HepG2 (cell line): ENCODE measurements around the gene MYO10. TPM values are rescaled to one million over a fixed set of nuclear protein-coding genes. Genes with fewer than 3 reads are reported as not detected.

Experiments used
- ARHGAP35 ChIP-seq: sonication (generic); formaldehyde crosslinking; IDR thresholded peaks from 2 replicates; pipeline ENCODE4 v1.9.0; 2022; ENCODE audit warnings: mild to moderate bottlenecking, inconsistent platforms, moderate library complexity, missing genetic modification reagents, borderline replicate concordance
- DR1 ChIP-seq: sonication (generic); formaldehyde crosslinking; IDR thresholded peaks from 2 replicates; pipeline ENCODE4 v1.8.0; 2021; ENCODE audit warnings: mild to moderate bottlenecking, missing genetic modification reagents, inconsistent platforms
- ERF ChIP-seq: IDR thresholded peaks from 2 replicates; pipeline ENCODE4 v1.6.1; 2018; ENCODE audit warnings: missing biosample characterization, missing genetic modification reagents
- IKZF5 ChIP-seq: IDR thresholded peaks from 2 replicates; pipeline ENCODE4 v1.6.1; 2018; ENCODE audit warnings: missing genetic modification reagents, mild to moderate bottlenecking, missing compliant biosample characterization
- ISX ChIP-seq: sonication (generic); formaldehyde crosslinking; conservative IDR thresholded peaks from 2 replicates; pipeline ENCODE4 v1.5.0; 2020; ENCODE audit warnings: missing genetic modification reagents
- MED13 ChIP-seq: sonication (generic); formaldehyde crosslinking; IDR thresholded peaks from 2 replicates; pipeline ENCODE4 v1.5.0; 2020; ENCODE audit warnings: missing genetic modification reagents
- MXD1 ChIP-seq: sonication (generic); formaldehyde crosslinking; IDR thresholded peaks from 2 replicates; pipeline ENCODE4 v1.4.0; 2020; ENCODE audit warnings: mild to moderate bottlenecking, missing genetic modification reagents
- NCOA2 ChIP-seq: sonication (generic); formaldehyde crosslinking; IDR thresholded peaks from 2 replicates; pipeline ENCODE4 v1.8.0; 2022; ENCODE audit warnings: inconsistent platforms
- PRPF4 ChIP-seq: fragments of 200-400 bp; formaldehyde crosslinking; IDR thresholded peaks from 2 replicates; pipeline ENCODE4 v1.6.1; 2016; ENCODE audit warnings: low read length, low read depth; ENCODE audit not compliant: poor library complexity, severe bottlenecking
- RFXANK ChIP-seq: IDR thresholded peaks from 2 replicates; pipeline ENCODE4 v1.6.1; 2016
- RNF2 ChIP-seq: fragments of 450-650 bp; conservative IDR thresholded peaks from 2 replicates; pipeline ENCODE4 v1.6.1; 2016; ENCODE audit warnings: low read depth
- SIX1 ChIP-seq: sonication (generic); formaldehyde crosslinking; IDR thresholded peaks from 2 replicates; pipeline ENCODE4 v1.4.0; 2020; ENCODE audit warnings: missing genetic modification reagents, borderline replicate concordance
- ZBTB42 ChIP-seq: sonication (generic); formaldehyde crosslinking; IDR thresholded peaks from 2 replicates; pipeline ENCODE4 v1.5.0; 2020; ENCODE audit warnings: mild to moderate bottlenecking, missing genetic modification reagents
- ZFP36 ChIP-seq: fragments of 150-350 bp; IDR thresholded peaks from 2 replicates; pipeline ENCODE4 v1.6.1; 2018; ENCODE audit warnings: borderline replicate concordance, low read length, low read depth; ENCODE audit not compliant: partially characterized antibody
- ZFYVE20 ChIP-seq: sonication (generic); formaldehyde crosslinking; IDR thresholded peaks from 2 replicates; pipeline ENCODE4 v1.8.0; 2023; ENCODE audit warnings: low read depth, mild to moderate bottlenecking, moderate library complexity, missing genetic modification reagents, borderline replicate concordance
- ZHX2 ChIP-seq, 2 experiments: sonication (generic) in 1 of 2; formaldehyde crosslinking in 1 of 2; IDR thresholded peaks; 2 replicates each; pipeline versions ENCODE4 v1.6.1 to v1.9.0; 2014 to 2022; ENCODE audit warnings: antibody characterized with exemption in 1 of 2, borderline replicate concordance in 1 of 2, inconsistent platforms in 1 of 2, low read depth in 1 of 2, missing genetic modification reagents in 1 of 2
- ZNF235 ChIP-seq: sonication (generic); formaldehyde crosslinking; IDR thresholded peaks from 2 replicates; pipeline ENCODE4 v1.8.1; 2023; ENCODE audit warnings: mild to moderate bottlenecking, missing genetic modification reagents, borderline replicate concordance
- ZNF616 ChIP-seq: sonication (generic); formaldehyde crosslinking; IDR thresholded peaks from 2 replicates; pipeline ENCODE4 v1.5.0; 2020; ENCODE audit warnings: low read depth, mild to moderate bottlenecking, missing genetic modification reagents
- ZNF629 ChIP-seq: sonication (generic); formaldehyde crosslinking; conservative IDR thresholded peaks from 2 replicates; pipeline ENCODE4 v1.5.0; 2020; ENCODE audit warnings: missing genetic modification reagents
- ZNF800 ChIP-seq: sonication (generic); formaldehyde crosslinking; IDR thresholded peaks from 2 replicates; pipeline ENCODE4 v1.4.0; 2020; ENCODE audit warnings: missing genetic modification reagents
- polyA plus RNA-seq, 8 experiments: library from polyadenylated mRNA; depleted of rRNA in 3 of 8; stranded (reverse) in 7 of 8; unstranded in 1 of 8; fragments of >200 nt; fragmentation: Illumina TruSeq in 4 of 8; extraction: Trizol in 4 of 8; gene quantifications; 2 replicates each; pipeline versions ENCODE4 v1.2.1 to v1.2.3, GENCODE V29; 2011 to 2016; ENCODE audit warnings: low read depth in 4 of 8, missing spikeins in 1 of 8, mixed read lengths in 1 of 8; ENCODE audit not compliant: insufficient read depth in 1 of 8
- total RNA-seq, 5 experiments: library from RNA; depleted of rRNA; stranded (reverse); fragments of >200 nt; fragmentation: Illumina TruSeq; extraction: Trizol; gene quantifications; 2 replicates each; pipeline ENCODE4 v1.2.3, GENCODE V29; 2016; ENCODE audit warnings: low read depth in 1 of 5

Gene MYO10
- total and polyA plus RNA-seq, 2 of the 13 experiments (the other 11 are each of a cell fraction or from before 2014, with no cell fraction given), result 4.5 to 14.0 TPM

- TF ChIP-seq DR1 (CRISPR knock-in tag) (no peak), ZFYVE20 (CRISPR knock-in tag) (no peak), ISX (CRISPR knock-in tag) (no peak), MED13 (no peak), RFXANK (CRISPR knock-in tag) (no peak), NCOA2 (peak; percentile 86), ERF (CRISPR knock-in tag) (peak; percentile 27; the same call in 1 of the 2 replicates), PRPF4 (no peak), SIX1 (CRISPR knock-in tag) (no peak), ZFP36 (no peak), RNF2 (no peak), IKZF5 (CRISPR knock-in tag) (peak; percentile 88), ZNF235 (CRISPR knock-in tag) (no peak), ARHGAP35 (CRISPR knock-in tag) (no peak), ZBTB42 (no peak), ZNF616 (CRISPR knock-in tag) (no peak), ZNF629 (no peak), MXD1 (no peak), ZHX2 (IDR thresholded peaks at IDR 0.05; ENCODE audit: low read depth) (no peak), ZHX2 (CRISPR knock-in tag; IDR thresholded peaks at IDR 0.05; ENCODE audit: borderline replicate concordance) (no peak), ZNF800 (CRISPR knock-in tag) (no peak)
Observed at GRCh38 chr5:16757989-16758501, 178.0 kb downstream of the MYO10 start (continued).
